Uterus (tissue), 2 donors: ENCODE measurements around the gene HGD.

ENCODE experiments used
- CTCF ChIP-seq, 4 experiments: fragments of 200-600 bp in 2 of 4; fragments of 450-650 bp in 2 of 4; sonication (generic) in 2 of 4; IDR thresholded peaks; one replicate each; pipeline ENCODE4 v1.5.1; 2016 to 2019; ENCODE audit warnings: antibody characterized with exemption in 4 of 4, mild to moderate bottlenecking in 2 of 4, moderate library complexity in 1 of 4
- POLR2A ChIP-seq, 2 donors: fragments of 450-650 bp; IDR thresholded peaks; one replicate each; pipeline ENCODE4 v1.6.1; 2016; ENCODE audit warnings: antibody characterized with exemption in 2 of 2, mild to moderate bottlenecking in 1 of 2, moderate library complexity in 1 of 2

- TF ChIP-seq CTCF (IDR thresholded peaks at IDR 0.05) (no peak), POLR2A (IDR thresholded peaks at IDR 0.05) (no peak)
Observed at GRCh38 chr3:120661106-120661905, 20.7 kb downstream of the HGD start.
